ENCODE results near the gene ORC6.

The ORC6 gene

DNA sequence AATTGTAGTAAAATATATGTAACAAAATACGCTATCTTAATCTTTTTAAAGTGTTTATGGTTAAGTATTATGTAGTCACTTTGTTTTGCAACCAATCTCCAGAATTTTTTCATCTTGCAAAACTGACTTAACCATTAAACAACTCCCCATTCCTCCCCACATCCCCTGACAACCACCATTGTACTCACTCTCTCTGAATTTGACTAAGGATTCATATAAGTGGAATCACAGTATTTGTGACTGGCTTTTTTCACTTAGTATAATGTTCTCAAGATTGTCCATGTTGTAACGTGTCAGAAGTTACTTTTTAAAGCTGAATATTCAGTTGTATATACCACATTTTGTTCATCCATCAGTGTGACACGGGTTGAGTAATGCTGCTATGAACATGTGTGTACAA is 10.6 kb downstream of the ORC6 start:
- TF ChIP-seq, protein P1, sequence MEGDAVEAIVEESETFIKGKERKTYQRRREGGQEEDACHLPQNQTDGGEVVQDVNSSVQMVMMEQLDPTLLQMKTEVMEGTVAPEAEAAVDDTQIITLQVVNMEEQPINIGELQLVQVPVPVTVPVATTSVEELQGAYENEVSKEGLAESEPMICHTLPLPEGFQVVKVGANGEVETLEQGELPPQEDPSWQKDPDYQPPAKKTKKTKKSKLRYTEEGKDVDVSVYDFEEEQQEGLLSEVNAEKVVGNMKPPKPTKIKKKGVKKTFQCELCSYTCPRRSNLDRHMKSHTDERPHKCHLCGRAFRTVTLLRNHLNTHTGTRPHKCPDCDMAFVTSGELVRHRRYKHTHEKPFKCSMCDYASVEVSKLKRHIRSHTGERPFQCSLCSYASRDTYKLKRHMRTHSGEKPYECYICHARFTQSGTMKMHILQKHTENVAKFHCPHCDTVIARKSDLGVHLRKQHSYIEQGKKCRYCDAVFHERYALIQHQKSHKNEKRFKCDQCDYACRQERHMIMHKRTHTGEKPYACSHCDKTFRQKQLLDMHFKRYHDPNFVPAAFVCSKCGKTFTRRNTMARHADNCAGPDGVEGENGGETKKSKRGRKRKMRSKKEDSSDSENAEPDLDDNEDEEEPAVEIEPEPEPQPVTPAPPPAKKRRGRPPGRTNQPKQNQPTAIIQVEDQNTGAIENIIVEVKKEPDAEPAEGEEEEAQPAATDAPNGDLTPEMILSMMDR (IDR thresholded peaks at IDR 0.05; ENCODE audit: control insufficient read depth, extremely low read depth, insufficient read depth), result no peak
- DNase-seq (ENCODE audit: low read depth), result no peak

DNA sequence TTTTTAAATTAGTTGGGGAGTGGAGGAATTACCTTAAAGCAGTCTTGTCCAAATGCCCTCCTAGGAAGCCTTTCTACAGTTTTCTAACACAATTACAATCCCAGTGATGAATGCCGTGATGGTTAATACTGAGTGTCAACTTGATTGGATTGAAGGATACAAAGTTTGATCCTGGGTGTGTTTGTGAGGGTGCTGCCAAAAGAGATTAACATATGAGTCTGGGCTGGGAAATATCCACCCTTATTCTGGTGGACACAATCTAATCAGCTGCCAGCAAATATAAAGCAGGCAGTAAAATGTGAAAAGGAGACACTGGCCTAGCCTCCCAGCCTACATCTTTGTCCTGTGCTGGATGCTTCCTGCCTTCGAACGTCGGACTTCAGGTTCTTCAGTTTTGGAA is 12.2 kb downstream of the ORC6 start:
- DNase-seq (ENCODE audit: low read depth), result no peak
- TF ChIP-seq, protein P1 (IDR thresholded peaks at IDR 0.05; ENCODE audit: control insufficient read depth, extremely low read depth, insufficient read depth), result no peak
- no peak overlapping the region for H3K4me3 ChIP-seq (ENCODE audit: low read depth, low read length)

More for the DNA sequence above, 10.6 kb downstream of the ORC6 start:
- H3K4me3 ChIP-seq (ENCODE audit: low read depth, low read length), result no peak overlapping the region

DNA sequence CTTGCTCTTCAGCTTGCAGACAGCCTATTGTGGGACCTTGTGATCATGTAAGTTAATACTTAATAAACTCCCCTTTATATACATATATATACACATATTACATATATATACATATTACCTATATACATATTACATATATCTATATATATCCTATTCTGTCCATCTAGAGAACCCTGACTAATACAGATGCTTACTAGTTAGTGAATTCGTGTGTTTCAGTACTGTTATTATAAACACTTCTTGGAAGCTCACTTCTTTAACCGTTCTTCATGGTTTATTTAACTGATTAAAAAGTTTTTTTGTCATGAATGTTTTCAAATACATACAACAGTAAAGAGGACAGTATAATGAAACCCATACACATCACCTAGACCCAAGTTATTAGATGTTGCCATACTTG is 12.6 kb downstream of the ORC6 start:
- TF ChIP-seq, protein P1 (IDR thresholded peaks at IDR 0.05; ENCODE audit: control insufficient read depth, extremely low read depth, insufficient read depth), result no peak
- H3K4me3 ChIP-seq (ENCODE audit: low read depth, low read length), result no peak overlapping the region
- DNase-seq (ENCODE audit: low read depth), result no peak

DNA sequence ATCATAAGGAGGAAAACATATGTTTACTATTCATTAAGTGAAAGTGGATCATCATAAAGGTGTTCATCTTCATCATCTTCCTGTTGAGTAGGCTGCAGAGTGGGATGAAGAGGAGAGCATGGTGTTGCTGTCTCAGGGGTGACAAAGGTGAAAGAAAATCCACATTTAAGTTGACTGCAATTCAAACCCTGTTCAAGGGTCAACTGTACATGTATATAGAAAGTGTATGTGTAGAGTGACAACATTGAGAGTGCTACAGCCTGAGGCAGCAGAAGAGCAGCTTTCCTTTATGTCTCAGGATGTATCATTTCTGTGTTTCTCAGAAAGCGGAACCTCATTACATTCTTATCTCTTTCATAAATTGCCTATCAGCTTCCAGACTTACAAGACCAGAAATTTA is 17.2 kb downstream of the ORC6 start:
- TF ChIP-seq, protein P1 (IDR thresholded peaks at IDR 0.05; ENCODE audit: control insufficient read depth, extremely low read depth, insufficient read depth), result no peak
- no peak overlapping the region for H3K4me3 ChIP-seq (ENCODE audit: low read depth, low read length)
- DNase-seq (ENCODE audit: low read depth), result no peak

DNA sequence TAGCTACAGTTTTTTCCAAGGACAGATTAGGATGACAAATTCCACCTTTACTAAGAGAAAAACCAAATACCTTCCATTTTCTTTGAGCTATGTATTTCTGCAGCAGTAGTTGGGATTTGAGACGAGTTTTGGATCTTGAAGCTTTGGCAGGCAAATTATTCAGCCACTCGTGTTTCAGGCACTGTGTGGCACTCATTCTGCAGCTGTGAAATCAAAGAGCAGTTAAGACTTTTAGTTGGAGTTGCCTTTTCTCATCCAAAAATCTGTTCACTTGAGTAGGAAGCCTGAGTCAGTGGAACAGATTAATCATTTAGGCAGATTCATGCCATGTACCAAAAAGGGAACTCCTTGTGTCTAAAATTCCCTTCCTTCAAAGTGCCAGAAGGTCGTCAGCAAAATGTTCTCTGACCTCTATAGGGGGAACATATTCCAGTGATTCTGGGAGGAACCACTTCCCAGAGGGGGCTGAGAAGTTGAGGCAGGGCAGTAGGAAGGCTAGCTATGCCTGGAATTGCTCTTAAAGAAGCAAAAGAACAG is 20.1 kb downstream of the ORC6 start:
- TF ChIP-seq, protein P1 (IDR thresholded peaks at IDR 0.05; ENCODE audit: control insufficient read depth, extremely low read depth, insufficient read depth), result no peak
- H3K4me3 ChIP-seq (ENCODE audit: low read depth, low read length), result no peak overlapping the region
- no peak for DNase-seq (ENCODE audit: low read depth)

DNA sequence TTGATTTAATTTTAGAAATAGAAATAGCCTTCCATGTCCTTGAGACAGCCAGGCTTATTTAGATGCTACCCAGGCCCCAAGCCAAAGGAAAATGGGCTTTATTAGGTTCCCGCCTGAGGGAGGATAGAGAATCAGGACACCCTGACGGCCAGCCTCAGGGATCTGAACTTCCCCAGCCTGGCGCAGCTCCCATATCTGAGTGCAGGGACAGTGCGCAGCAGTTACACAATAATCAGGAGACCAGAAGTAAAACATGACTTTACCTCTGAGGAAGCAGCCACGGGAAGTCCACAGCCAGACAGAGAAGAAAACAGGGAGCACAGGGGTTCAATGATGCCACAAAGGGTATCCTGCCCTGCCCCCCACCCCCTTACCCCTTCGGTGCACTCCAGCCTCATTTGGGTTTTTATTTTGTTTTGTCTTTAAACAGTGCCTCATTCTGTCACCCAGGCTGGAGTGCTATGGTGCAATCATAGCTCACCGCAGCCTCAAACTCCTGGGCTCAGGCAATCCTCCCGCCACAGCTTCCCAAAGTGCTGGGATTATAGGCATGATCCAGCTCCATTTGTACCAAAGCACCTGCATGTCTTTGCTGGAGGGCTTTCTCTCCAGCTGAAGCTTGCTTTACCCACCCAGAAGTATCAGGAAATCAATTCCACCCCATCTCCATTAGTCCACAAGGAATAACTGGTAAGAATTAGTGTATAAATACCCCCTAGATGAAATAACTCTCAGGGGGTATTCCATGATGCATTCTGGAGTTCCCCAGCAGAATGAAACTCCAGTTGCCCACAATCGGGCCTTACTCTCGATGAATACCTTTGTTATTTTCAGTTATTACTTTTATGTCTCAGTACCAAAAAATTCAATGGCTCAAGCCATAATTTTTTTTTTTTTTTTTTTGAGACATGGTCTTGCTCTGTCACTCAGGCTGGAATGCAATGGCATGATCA is 21.9 kb downstream of the ORC6 start:
- no peak for DNase-seq (ENCODE audit: low read depth)
- no peak overlapping the region for H3K4me3 ChIP-seq (ENCODE audit: low read depth, low read length)
- TF ChIP-seq, protein P1 (IDR thresholded peaks at IDR 0.05; ENCODE audit: control insufficient read depth, extremely low read depth, insufficient read depth), result no peak
